SK-N-SH (cell line): ENCODE measurements around the gene MFAP3.

Experiments used
- EZH2phosphoT487 ChIP-seq: fragments of 200-600 bp; sonication (generic); IDR thresholded peaks from 2 replicates; pipeline ENCODE4 v1.6.1; 2017; ENCODE audit warnings: low read depth, mixed run types, mild to moderate bottlenecking, antibody characterized with exemption, moderate library complexity, borderline replicate concordance
- NRF1 ChIP-seq: IDR thresholded peaks from 2 replicates; pipeline ENCODE4 v1.6.1; 2012; ENCODE audit warnings: low read depth, mild to moderate bottlenecking, low read length
- PBX3 ChIP-seq: IDR thresholded peaks from 2 replicates; pipeline ENCODE4; 2012
- RAD21 ChIP-seq: IDR thresholded peaks from 2 replicates; pipeline ENCODE4 v1.6.1; 2012; ENCODE audit warnings: mild to moderate bottlenecking, low read length
- REST ChIP-seq: IDR thresholded peaks from 2 replicates; pipeline ENCODE4 v1.6.1; 2012; ENCODE audit warnings: mild to moderate bottlenecking, low read depth, low read length, moderate library complexity
- RFX5 ChIP-seq: IDR thresholded peaks from 2 replicates; pipeline ENCODE4 v1.6.1; 2012; ENCODE audit warnings: mild to moderate bottlenecking, improper control_type of control experiment, low read length
- SMC3 ChIP-seq: IDR thresholded peaks from 2 replicates; pipeline ENCODE4 v1.6.1; 2012; ENCODE audit warnings: low read depth, low read length, improper control_type of control experiment
- TF ChIP-seq, protein P1 (sequence below): fragments of 200-600 bp; sonication (generic); IDR thresholded peaks from 2 replicates; pipeline ENCODE4 v1.6.1; 2017; ENCODE audit warnings: antibody characterized with exemption, mild to moderate bottlenecking, moderate library complexity

- TF ChIP-seq, protein P1, sequence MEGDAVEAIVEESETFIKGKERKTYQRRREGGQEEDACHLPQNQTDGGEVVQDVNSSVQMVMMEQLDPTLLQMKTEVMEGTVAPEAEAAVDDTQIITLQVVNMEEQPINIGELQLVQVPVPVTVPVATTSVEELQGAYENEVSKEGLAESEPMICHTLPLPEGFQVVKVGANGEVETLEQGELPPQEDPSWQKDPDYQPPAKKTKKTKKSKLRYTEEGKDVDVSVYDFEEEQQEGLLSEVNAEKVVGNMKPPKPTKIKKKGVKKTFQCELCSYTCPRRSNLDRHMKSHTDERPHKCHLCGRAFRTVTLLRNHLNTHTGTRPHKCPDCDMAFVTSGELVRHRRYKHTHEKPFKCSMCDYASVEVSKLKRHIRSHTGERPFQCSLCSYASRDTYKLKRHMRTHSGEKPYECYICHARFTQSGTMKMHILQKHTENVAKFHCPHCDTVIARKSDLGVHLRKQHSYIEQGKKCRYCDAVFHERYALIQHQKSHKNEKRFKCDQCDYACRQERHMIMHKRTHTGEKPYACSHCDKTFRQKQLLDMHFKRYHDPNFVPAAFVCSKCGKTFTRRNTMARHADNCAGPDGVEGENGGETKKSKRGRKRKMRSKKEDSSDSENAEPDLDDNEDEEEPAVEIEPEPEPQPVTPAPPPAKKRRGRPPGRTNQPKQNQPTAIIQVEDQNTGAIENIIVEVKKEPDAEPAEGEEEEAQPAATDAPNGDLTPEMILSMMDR = no peak
- TF ChIP-seq EZH2phosphoT487 = no peak
- no peak for TF ChIP-seq PBX3
- TF ChIP-seq NRF1 = no peak
- no peak for TF ChIP-seq RAD21
- TF ChIP-seq REST = no peak
- TF ChIP-seq RFX5 = no peak
- TF ChIP-seq SMC3 = no peak
Observed at GRCh38 chr5:154058055-154059038, 19.6 kb downstream of the MFAP3 start.
